22Rv1 (cell line): ENCODE results near the gene ATP10A.

Source experiments
- ZFX ChIP-seq: fragments of 450-650 bp; IDR thresholded peaks from 2 replicates; pipeline ENCODE4 v1.6.1; 2017; ENCODE audit warnings: antibody characterized with exemption, borderline replicate concordance
- TF ChIP-seq, protein P1 (sequence below): fragments of 450-650 bp; IDR thresholded peaks from 2 replicates; pipeline ENCODE4 v1.5.1; 2017; ENCODE audit warnings: mild to moderate bottlenecking

DNA sequence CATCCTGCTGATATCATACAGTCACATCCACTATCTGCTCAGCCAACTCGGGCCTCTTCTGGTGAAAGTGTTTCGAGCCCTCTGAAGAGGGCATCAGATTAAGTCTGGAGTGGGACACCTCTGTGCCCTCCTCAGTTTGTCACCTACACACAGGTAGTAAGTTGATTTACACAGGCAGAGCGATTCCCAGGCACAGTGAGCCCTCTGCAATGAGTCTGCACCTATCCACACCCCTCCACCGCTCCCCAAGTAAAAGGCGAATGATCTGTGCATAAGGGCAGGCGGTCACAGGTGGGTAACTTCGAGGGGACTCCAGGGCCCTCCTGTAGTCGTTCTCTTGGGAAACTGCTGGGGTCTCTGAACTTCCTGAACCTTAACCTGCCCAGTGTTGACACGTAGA lies 152.0 kb downstream of the ATP10A start:
- TF ChIP-seq, protein P1, sequence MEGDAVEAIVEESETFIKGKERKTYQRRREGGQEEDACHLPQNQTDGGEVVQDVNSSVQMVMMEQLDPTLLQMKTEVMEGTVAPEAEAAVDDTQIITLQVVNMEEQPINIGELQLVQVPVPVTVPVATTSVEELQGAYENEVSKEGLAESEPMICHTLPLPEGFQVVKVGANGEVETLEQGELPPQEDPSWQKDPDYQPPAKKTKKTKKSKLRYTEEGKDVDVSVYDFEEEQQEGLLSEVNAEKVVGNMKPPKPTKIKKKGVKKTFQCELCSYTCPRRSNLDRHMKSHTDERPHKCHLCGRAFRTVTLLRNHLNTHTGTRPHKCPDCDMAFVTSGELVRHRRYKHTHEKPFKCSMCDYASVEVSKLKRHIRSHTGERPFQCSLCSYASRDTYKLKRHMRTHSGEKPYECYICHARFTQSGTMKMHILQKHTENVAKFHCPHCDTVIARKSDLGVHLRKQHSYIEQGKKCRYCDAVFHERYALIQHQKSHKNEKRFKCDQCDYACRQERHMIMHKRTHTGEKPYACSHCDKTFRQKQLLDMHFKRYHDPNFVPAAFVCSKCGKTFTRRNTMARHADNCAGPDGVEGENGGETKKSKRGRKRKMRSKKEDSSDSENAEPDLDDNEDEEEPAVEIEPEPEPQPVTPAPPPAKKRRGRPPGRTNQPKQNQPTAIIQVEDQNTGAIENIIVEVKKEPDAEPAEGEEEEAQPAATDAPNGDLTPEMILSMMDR = no peak
- TF ChIP-seq ZFX = no peak
